ENCODE results near the gene NRM. TPM values are rescaled to one million over a fixed set of nuclear protein-coding genes. Genes with fewer than 3 reads are reported as not detected.

The NRM gene
- total and polyA plus RNA-seq, 2 experiments from 2014 or later: 13.8 to 33.8 TPM

DNA sequence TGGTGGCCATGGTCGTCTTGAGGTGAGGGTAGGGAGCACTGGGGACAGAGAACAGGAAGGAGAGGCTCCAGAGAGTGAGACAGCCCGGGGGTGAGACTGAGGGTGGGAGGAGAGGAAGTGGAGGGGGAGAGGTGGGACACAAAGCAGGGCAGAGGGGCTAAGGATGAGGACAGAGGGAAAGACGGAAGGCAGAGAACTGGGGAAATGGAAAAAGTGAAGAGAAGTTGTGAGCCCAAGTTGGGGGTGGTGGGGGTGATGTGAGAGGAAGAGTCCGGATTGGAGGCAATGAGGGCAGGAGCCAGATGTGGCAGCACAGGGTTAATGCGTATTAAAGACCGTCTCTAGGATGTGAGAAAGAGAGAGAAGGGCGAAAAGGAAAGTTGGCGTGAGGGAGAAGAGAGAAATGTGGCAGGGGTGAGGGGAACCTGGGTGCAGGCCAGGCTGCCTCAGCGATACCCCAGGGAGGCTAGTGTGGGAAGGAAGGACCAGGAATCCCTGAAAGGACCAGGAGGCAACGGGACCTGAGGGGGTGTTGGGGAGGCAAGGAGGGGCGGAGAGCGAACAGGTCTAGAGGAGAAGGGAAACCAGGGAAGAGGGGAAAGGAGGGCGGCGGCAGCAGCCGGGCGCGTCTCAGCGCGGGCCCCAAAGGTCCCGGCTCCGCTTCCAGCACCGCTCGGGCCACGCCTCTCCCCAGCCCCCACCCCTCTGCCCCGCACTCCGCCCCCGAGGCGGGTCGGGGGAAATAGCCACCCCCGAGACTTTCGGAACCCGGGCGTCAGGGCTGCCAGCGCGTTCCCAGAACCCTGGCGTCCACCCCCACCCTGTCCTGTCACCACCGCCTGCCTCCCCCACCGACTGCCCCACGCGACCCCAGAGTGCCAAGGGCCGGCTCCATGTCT lies 4.5 kb downstream of the NRM start, which contains the start of gene PPP1R18:
TSS of gene PPP1R18 (minus strand) at position 637 of the 899 bp plus-strand sequence. CDS start at position 10, 627 bp downstream.
- peak; percentile 69 for DNase-seq (ENCODE audit: low spot score)
- peak within 1 kb of the TSS; percentile 94 for H2AFZ ChIP-seq
- H3K36me3 Mint-ChIP-seq (ENCODE audit: low read depth): peaks cover 19% of the 10 kb centered on the region

DNA sequence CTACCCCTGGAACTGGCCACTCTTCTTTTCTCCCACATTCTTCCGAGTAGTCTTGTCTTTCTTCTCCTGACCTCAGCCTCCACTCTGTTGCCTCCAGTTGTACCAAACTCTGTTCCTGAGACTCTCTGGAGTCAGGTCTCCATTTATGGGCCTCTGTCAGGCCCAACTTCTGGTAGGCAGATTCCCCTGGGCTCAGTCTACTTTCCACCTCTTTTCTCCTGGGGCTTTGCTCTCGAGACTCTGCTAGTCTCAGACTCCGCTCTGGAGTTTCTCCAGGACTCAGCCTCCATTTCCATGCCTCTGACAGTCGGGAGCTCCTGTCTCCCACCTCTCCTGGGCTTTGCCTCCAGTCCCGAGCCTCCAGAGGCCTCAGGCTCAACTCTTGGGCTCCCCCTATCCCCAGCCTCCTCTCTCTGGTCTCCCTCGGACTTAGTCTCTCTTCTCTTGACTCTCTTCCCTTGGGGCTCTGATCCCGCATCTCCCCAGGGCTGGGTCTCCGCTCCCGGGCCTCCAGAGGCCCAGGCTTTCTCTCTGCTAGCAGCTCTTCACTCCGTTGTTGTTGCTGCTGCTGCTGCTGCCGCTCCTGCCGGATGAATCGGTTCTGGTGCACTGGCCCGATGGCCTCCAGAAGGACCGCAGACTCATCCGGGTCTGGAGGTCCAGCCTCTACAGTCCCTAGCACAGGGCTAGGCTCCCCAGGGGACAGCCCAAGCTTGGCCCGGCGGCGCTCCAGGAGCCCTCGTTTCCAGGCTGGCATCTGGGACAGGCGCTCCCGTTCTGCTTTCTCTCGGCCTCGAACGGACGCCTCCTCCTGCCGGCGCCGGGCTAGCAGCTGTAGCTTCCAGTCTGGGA lies 5.4 kb downstream of the NRM start:
- Mint-ChIP-seq H3K27ac (no peak overlapping the region), H3K4me3 (peak overlapping the region; percentile 81), H3K9me3 (no peaks in the 10 kb centered on the region; the same call in 2 of the 3 replicates), H3K36me3 (ENCODE audit: low read depth) (peaks cover 19% of the 10 kb centered on the region), H3K4me1 (peaks cover 69% of the 10 kb centered on the region), H3K27me3 (ENCODE audit: insufficient read depth, low read depth, poor library complexity) (peaks cover 31% of the 10 kb centered on the region)
- peak overlapping the region; percentile 98 for H3K4me2 ChIP-seq
- ATAC-seq (no peak), DNase-seq (ENCODE audit: low spot score) (peak; percentile 48)
- H3K36me3 ChIP-seq (ENCODE audit: insufficient read depth): no peaks in the 10 kb centered on the region
- TF ChIP-seq STAT1 (IDR thresholded peaks at IDR 0.05; ENCODE audit: unreplicated experiment): no peak
- no peak for TF ChIP-seq JUNB (IDR thresholded peaks at IDR 0.05; ENCODE audit: unreplicated experiment)
- no peak for TF ChIP-seq EZH2 (IDR thresholded peaks at IDR 0.05; ENCODE audit: low read depth, unreplicated experiment)
- TF ChIP-seq POLR2AphosphoS5 (IDR thresholded peaks at IDR 0.05; ENCODE audit: low read depth): no peak
- TF ChIP-seq, protein P1, sequence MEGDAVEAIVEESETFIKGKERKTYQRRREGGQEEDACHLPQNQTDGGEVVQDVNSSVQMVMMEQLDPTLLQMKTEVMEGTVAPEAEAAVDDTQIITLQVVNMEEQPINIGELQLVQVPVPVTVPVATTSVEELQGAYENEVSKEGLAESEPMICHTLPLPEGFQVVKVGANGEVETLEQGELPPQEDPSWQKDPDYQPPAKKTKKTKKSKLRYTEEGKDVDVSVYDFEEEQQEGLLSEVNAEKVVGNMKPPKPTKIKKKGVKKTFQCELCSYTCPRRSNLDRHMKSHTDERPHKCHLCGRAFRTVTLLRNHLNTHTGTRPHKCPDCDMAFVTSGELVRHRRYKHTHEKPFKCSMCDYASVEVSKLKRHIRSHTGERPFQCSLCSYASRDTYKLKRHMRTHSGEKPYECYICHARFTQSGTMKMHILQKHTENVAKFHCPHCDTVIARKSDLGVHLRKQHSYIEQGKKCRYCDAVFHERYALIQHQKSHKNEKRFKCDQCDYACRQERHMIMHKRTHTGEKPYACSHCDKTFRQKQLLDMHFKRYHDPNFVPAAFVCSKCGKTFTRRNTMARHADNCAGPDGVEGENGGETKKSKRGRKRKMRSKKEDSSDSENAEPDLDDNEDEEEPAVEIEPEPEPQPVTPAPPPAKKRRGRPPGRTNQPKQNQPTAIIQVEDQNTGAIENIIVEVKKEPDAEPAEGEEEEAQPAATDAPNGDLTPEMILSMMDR (conservative IDR thresholded peaks at IDR 0.05; ENCODE audit: low read depth in 2 of 2): peak in 1 of 2 experiments; percentile 31; a peak in 2 of 4 replicates
- no peak for TF ChIP-seq ETS1 (IDR thresholded peaks at IDR 0.05)
- TF ChIP-seq EZH2phosphoT487 (IDR thresholded peaks at IDR 0.05; ENCODE audit: unreplicated experiment): no peak
- no peaks in the 10 kb centered on the region for H3K9me2 ChIP-seq (ENCODE audit: insufficient read depth)
- peaks cover 49% of the 10 kb centered on the region for H3K4me1 ChIP-seq (ENCODE audit: insufficient read depth)
- H3K27me3 ChIP-seq (ENCODE audit: insufficient read depth): 0 out of 2 replicates have a peak, but pooled peaks cover 5% of the 10 kb centered on the region
- H2AFZ ChIP-seq: no peak overlapping the region
- peaks cover 16% of the 10 kb centered on the region for H3F3A ChIP-seq (replicated peaks; ENCODE audit: low read depth)
- peak overlapping the region; percentile 99 for H3K4me3 ChIP-seq
- no peaks in the 10 kb centered on the region for H4K20me1 ChIP-seq (replicated peaks; ENCODE audit: insufficient read depth)
- H3K79me2 ChIP-seq (replicated peaks; ENCODE audit: insufficient read depth): peaks cover 22% of the 10 kb centered on the region
- H3K27ac ChIP-seq (ENCODE audit: low read depth): no peak overlapping the region

More for the DNA sequence above, 4.5 kb downstream of the NRM start, which contains the start of gene PPP1R18:
- H3K9me2 ChIP-seq (ENCODE audit: insufficient read depth): no peaks in the 10 kb centered on the region
- peak within 1 kb of the TSS; percentile 84 for H3K27ac Mint-ChIP-seq
- 0 out of 2 replicates have a peak, but pooled peaks cover 5% of the 10 kb centered on the region for H3K27me3 ChIP-seq (ENCODE audit: insufficient read depth)
- peak within 1 kb of the TSS; percentile 99 for H3K4me3 ChIP-seq
- peaks cover 71% of the 10 kb centered on the region for H3K4me1 Mint-ChIP-seq
- TF ChIP-seq ZNF331 (CRISPR knock-in tag; IDR thresholded peaks at IDR 0.05; ENCODE audit: low read depth) (no peak), EZH2phosphoT487 (IDR thresholded peaks at IDR 0.05; ENCODE audit: unreplicated experiment) (no peak), POLR2AphosphoS5 (IDR thresholded peaks at IDR 0.05; ENCODE audit: low read depth) (0 out of 2 replicates have a peak, but pooled peaks have one; percentile 45), STAT1 (IDR thresholded peaks at IDR 0.05; ENCODE audit: unreplicated experiment) (no peak)
- H3K27ac ChIP-seq (ENCODE audit: low read depth): peak within 1 kb of the TSS; percentile 59; the same call in 1 of the 2 replicates
- H3K9me3 Mint-ChIP-seq: no peaks in the 10 kb centered on the region; the same call in 2 of the 3 replicates
- H3K4me2 ChIP-seq: peak within 1 kb of the TSS; percentile 98
- no peaks in the 10 kb centered on the region for H3K36me3 ChIP-seq (ENCODE audit: insufficient read depth)
- H3K4me3 Mint-ChIP-seq: peak within 1 kb of the TSS; percentile 81
- peak; percentile 44 for ATAC-seq
- H3K4me1 ChIP-seq (ENCODE audit: insufficient read depth): peaks cover 53% of the 10 kb centered on the region
- H3K79me2 ChIP-seq (replicated peaks; ENCODE audit: insufficient read depth): peaks cover 22% of the 10 kb centered on the region
- H4K20me1 ChIP-seq (replicated peaks; ENCODE audit: insufficient read depth): no peaks in the 10 kb centered on the region
- H3F3A ChIP-seq (replicated peaks; ENCODE audit: low read depth): peaks cover 17% of the 10 kb centered on the region
- H3K27me3 Mint-ChIP-seq (ENCODE audit: insufficient read depth, low read depth, poor library complexity): peaks cover 37% of the 10 kb centered on the region
